Activated T-helper 9 cell treated with anti-CD3 and anti-CD28 coated beads, Interleukin-2, amount 50 U/mL, for 16 hours (primary cell): Measurements from ENCODE around the gene CIAO2B.

ENCODE experiments used
- DNase-seq: peaks from one replicate; pipeline ENCODE4 v3.0.0-alpha.2; 2020; ENCODE audit warnings: low read depth

Gene CIAO2B

DNA sequence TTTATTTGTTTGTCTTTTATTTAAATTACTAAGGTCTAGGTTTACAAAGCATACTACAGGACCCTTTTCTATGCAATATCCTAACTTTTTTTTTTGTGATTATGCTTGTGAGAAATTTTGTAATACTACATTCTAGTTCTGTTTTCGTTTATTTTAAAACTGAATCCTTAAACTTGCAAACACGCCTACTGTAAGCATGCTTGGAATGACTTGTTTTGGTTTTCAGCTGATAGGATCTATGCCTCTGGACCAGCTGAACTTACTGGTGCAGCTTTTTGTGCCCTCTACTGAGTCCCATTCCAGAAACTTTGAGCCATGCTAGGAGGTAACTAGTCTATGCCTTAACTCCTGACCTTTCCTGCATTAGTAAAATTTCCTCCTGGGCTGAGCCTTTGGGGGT lies 47.9 kb downstream of the CIAO2B start:
- no peak for DNase-seq

DNA sequence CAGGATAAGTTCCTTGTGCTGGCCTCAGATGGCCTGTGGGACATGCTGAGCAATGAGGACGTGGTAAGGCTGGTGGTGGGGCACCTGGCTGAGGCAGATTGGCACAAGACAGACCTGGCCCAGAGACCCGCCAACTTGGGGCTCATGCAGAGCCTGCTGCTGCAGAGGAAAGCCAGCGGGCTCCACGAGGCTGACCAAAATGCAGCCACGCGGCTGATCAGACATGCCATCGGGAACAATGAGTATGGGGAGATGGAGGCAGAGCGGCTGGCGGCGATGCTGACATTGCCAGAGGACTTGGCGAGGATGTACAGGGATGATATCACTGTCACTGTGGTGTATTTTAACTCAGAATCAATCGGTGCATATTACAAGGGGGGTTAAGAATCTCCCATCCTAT lies 48.7 kb downstream of the CIAO2B start:
- DNase-seq: no peak

DNA sequence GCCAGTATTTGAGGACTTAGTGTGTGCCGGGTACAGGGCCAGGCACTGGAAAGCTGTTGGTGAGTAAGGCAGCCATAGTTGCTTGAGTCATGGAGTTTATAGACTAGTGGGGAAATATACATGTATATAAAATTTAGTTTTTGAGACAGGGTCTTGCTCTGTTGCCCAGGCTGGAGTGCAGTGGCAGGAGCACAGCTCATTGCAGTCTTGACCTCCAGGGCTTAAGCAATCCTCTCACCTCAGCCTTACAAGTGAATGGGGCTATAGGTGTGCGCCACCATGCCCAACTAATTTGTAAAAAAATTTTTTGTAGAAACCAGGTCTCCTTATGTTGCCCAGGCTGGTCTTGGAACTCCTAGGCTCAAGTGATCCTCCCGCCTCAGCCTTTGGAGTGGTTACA lies 51.5 kb downstream of the CIAO2B start:
- DNase-seq: no peak
